ENCODE results near the gene FOXO1.
A peak's percentile ranks its signal among the peaks of the same experiment; 100 is the strongest.

FOXO1 gene

GRCh38 chr13:40635315-40635995 is 31.0 kb downstream of the FOXO1 start:
- DNase-seq, result no peak

- no peak for DNase-seq
Observed at GRCh38 chr13:40632915-40633314, 33.5 kb downstream of the FOXO1 start.

DNA sequence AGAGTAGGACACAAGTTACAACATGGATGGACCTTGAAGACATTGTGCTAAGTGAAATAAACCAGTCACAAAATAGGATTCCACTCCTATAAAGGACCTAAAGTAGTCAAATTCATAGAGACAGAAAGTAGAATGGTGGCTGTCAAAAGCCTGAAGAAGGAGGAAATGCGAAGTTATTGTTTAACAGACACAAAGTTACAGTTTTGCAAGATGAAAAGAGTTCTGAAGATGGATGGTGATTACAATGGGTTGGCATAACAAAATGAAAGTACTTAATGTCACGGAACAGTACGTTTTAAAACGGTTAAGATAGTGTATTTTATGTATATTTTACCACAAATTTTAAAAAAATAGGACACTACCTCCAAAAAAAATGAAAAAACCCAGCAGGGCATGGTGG is 34.8 kb downstream of the FOXO1 start:
- no peak for DNase-seq

GRCh38 chr13:40629678-40630384 is 36.6 kb downstream of the FOXO1 start:
- DNase-seq, result no peak

DNA sequence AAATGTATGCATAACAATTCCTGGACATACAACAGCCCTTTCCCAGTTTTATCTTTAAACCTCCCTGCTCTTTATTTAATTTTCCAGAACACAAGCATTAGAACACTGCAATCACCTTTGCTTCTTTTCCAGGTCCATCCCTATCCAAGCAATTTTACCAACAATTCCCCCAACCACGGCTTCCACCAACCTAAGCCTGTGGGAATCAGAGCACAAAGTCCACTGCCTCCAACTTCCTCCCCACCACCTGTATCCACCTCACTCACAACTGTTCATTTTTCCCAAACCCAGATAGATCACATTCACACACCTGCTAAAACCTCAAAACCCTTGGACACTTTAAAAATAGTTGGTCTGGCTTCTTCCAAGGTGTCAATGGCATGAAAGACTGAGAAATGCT is 39.5 kb downstream of the FOXO1 start:
- no peak for DNase-seq

DNA sequence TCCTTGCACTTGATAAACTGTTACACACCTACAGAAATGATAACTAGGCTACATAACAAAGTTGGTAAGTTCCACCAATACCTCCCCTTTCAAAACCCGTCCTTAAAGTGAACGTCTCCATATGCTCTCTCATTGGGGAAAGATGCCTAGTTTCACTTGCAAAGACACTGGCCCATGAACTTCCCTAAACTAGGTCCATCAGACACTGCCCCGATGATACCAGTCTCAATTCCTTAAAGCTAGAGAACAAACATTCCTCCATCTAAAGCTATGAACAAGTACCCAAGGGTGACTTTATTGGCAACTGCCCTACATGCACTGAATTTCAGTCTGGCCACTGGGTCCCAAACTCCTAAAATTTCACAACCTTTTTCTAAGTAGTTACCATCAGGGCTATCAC is 39.9 kb downstream of the FOXO1 start:
- no peak for DNase-seq

DNA sequence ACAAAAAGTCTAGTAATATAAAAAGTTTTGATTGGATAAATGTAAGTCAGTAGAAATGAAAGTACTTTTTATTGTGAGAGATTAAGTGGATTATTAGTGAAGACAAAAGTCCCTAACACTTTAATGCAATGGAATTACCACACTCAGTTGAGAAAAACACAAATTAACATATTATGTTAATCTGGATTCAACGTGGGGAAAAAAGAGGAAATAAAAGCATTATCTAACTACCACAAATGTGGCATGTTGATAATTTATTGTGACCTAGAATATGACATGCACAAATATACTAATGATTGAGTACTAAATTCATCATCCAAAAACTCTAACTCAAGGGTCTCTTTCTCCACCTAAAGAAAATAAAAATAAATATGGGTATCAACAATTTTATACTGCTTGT is 41.5 kb downstream of the FOXO1 start:
- DNase-seq, result no peak

DNA sequence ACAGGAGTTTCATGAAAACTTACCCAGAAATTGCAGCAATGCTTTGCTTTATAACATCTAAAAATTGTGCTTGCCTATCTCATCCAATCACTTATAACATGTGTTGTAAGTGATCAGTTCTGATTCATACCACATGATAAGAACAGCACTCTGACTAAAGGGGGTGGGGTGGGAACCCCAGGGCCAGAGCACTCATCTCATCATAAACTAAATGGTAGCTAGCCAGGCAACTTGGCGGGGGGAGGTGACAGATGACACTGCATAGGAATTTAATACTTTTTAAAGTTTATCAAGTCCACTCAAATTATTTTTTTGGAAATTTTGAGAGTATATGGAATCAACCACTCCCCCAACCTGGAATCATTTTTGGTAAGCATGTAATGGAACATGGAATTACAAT is 42.1 kb downstream of the FOXO1 start:
- DNase-seq, result peak; percentile 40 to 58

- no peak for DNase-seq
Observed at GRCh38 chr13:40622761-40623160, 43.7 kb downstream of the FOXO1 start.

DNA sequence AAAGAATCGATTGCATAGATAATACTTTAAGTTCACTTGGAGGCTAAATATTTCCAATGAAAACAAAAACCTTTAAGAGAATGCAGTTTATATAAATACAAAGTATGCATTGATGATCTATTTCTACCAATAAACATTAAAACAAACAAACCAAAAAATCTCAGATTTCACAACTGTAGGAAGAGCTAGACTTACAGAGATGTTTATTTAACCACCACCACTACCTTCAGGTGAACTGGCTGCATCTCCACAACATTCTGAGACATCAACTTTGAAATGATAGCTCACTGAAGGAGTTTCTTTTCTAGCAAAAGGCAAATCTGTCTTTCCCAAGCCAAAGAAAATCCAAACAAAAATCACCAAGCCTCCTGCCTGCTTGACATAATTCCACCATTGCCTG is 44.2 kb downstream of the FOXO1 start:
- no peak for DNase-seq

GRCh38 chr13:40619479-40619814 is 47.0 kb downstream of the FOXO1 start:
- no peak for DNase-seq

- no peak for DNase-seq
Observed at GRCh38 chr13:40618581-40619478, 47.6 kb downstream of the FOXO1 start.

DNA sequence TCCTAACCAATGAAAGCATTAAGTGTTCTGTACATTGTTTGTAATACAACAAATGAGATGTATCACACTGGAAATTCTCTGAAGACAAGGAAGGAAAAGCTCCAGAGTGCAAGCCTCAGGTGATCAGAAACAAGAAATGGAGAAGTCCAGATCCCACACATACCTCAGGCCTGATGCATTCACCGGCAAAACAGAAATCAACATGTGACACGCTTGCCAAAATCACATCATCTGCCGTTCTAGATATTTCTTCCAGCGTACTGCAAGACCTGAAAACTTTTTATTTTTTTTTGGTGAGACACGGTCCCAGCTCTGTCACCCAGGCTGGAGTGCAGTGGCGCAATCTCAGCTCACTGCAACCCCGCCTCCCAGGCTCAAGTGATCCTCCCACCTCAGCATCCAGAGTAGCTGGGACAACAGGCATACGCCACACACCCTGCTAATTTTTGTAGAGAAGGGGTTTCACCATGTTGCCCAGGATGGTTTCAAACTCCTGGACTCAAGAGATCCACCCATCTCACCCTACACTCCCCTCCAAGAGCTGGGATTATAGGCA is 48.6 kb downstream of the FOXO1 start:
- no peak for DNase-seq

- DNase-seq, result no peak
Observed at GRCh38 chr13:40615619-40616018, 50.8 kb downstream of the FOXO1 start.

DNA sequence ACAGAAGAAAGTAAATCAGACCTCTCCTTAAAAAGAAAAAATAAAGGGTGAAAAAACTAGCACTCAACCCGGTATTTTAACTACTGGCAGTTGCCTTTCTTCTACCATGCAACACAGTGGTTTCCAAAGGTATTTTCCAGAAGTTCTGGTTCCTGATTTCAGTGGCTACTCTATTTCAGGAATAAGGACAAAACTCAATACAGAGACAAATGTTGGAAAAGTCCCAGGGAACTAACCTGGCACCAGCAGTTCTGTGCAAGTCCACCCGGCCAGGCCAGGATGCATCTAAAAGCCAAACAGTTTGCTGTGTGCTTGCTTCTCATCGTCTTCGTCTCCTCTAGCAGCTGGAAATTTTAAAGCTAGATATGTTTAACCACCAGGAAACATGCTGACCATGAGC is 52.5 kb downstream of the FOXO1 start:
- DNase-seq, result no peak

DNA sequence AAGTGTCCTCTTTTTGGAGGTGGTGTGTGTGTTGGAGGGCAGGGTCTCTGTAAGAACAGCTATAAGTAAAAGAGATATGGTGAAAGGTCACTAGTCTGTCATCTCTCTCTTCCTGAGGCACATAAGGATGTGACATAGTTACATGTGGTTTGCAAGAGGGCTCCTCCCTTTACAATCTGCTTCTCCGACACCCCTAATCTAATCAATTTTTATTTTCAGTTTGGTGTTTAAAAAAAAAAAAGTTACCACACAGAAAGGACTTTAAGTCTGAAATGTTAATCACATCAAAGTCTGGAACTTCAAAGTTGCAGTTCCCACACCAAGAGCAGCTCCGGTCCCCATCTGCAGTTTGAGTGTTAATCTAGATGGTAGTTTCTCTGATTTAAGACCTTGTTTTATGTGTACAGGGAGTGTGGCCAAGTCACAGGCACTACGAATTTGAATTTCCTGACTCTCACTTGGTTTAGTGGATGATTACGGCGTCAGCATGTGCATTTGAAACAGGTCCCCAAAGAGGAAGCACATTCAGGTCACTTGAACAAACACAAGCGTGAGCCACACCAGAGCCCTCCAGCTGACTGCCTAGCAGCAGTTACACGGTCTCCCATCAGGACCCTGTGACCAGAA is 53.1 kb downstream of the FOXO1 start:
- peak; percentile 48 to 60 for DNase-seq

- DNase-seq, result no peak
Observed at GRCh38 chr13:40612041-40612440, 54.4 kb downstream of the FOXO1 start.

DNA sequence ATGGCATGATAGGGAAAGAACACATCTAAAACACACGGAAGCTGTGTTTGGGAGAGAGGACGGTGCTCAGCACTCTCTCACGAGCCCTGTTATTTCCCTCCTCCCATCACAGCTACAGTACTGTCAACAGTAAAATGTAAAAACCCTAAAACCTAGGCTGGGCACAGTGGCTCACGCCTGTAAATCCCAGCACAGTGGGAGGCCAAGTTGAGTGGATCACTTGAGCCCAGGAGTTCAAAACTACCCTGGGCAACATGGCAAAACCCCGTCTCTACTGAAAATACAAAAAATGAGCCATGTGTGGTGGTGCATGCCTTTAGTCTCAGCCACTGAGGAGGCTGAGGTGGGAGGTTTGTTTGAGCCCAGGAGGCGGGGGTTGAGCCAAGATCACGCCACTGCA is 54.8 kb downstream of the FOXO1 start:
- no peak for DNase-seq

GRCh38 chr13:40611004-40611403 is 55.4 kb downstream of the FOXO1 start:
- no peak for DNase-seq

- no peak for DNase-seq
Observed at GRCh38 chr13:40609972-40610726, 56.3 kb downstream of the FOXO1 start.

- DNase-seq, result no peak
Observed at GRCh38 chr13:40608308-40608707, 58.1 kb downstream of the FOXO1 start.

GRCh38 chr13:40605573-40605972 is 60.9 kb downstream of the FOXO1 start:
- DNase-seq, result no peak
